Naive thymus-derived CD8-positive, alpha-beta T cell (primary cell): ENCODE measurements around the gene SOCS7. TPM values are rescaled to one million over a fixed set of nuclear protein-coding genes. Genes with fewer than 3 reads are reported as not detected.

Source experiments
- ATAC-seq, 2 donors: fragments of 150-1000 bp; cut with Tn5 transposase in 1 of 2; sonication (Bioruptor Pico), chemical (Tn5 transposase) in 1 of 2; 1 replicate in 1 of 2; 2 replicates in 1 of 2; pipeline ENCODE4 v1.10.0; 2021; ENCODE audit warnings: mild to moderate bottlenecking in 2 of 2, moderate library complexity in 2 of 2
- POLR2A ChIA-PET: fragments of 350-600 bp; sonication (Branson Sonifier 250); formaldehyde crosslinking; loops from one replicate; lab custom pipeline; 2021; ENCODE audit warnings: antibody characterized with exemption; lab: Charles Lee
- DNase-seq, 10 donors: peaks; one replicate each; pipeline versions ENCODE4 v3.0.0 to v3.0.0-alpha.2; 2020 to 2022
- H3K27ac Mint-ChIP-seq, 10 donors: one replicate each; pipeline ENCODE4 v1.8.0; 2020 to 2022; ENCODE audit warnings: mild to moderate bottlenecking in 10 of 10, mixed read lengths in 10 of 10, moderate library complexity in 4 of 10, inconsistent platforms in 1 of 10
- H3K27me3 Mint-ChIP-seq, 5 donors: one replicate each; pipeline ENCODE4 v1.8.0; 2021 to 2022; ENCODE audit warnings: mixed read lengths in 5 of 5
- H3K36me3 Mint-ChIP-seq, 3 donors: one replicate each; pipeline ENCODE4 v1.8.0; 2020 to 2022; ENCODE audit warnings: mixed read lengths in 3 of 3, mild to moderate bottlenecking in 2 of 3, inconsistent platforms in 1 of 3
- H3K4me1 Mint-ChIP-seq, 4 donors: one replicate each; pipeline ENCODE4 v1.8.0; 2021 to 2022; ENCODE audit warnings: mixed read lengths in 4 of 4
- H3K4me3 Mint-ChIP-seq, 10 donors: one replicate each; pipeline ENCODE4 v1.8.0; 2020 to 2022; ENCODE audit warnings: mild to moderate bottlenecking in 10 of 10, mixed read lengths in 10 of 10, moderate library complexity in 6 of 10, inconsistent platforms in 1 of 10
- H3K9me3 Mint-ChIP-seq, 9 donors: one replicate each; pipeline ENCODE4 v1.8.0; 2020 to 2022; ENCODE audit warnings: mixed read lengths in 9 of 9, mild to moderate bottlenecking in 3 of 9, inconsistent platforms in 1 of 9, moderate library complexity in 1 of 9
- polyA plus RNA-seq, 3 donors: library from polyadenylated mRNA; unstranded; fragments of 300-500 nt; fragmentation: Illumina TruSeq; gene quantifications; one replicate each; pipeline ENCODE4 v1.2.3, GENCODE V29; 2021
- total RNA-seq, 8 experiments: library from RNA in 2 of 8; stranded (reverse) in 2 of 8; gene quantifications; one replicate each; pipeline ENCODE4 v1.2.3 and lab custom pipeline; 2021 to 2026

Gene SOCS7
- total and polyA plus RNA-seq, 5 experiments from 2014 or later, result 0.66 to 21.7 (median 1.2) TPM

DNA sequence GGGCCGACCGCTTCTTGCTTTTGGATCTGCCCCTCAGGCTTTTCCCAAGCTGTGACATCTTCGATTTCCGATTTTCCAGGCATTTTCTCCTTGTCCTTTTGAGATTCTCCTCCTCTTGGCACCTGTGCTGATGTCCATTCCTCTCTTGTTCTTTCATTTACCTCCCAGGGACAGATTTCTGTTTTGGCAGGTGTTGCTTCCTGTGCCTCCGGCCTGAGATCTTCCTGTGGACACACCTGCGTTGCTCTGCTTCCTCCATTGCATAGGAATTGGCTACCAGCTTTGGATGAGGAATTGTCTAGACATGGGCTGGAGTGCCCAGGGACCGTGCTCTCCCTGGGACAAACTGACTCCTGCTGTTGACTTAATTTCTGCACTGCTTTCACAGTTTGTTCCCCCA is 23.0 kb upstream of the SOCS7 start:
- DNase-seq (no peak), ATAC-seq (no peak)
- no peaks in the 10 kb centered on the region for H3K9me3 Mint-ChIP-seq
- no peak overlapping the region for H3K4me3 Mint-ChIP-seq
- POLR2A ChIA-PET, result no interaction called here
- H3K27ac Mint-ChIP-seq, result peak overlapping the region in 1 of 10 donors; percentile 84
- peaks cover 0 to 3% (median 0%) of the 10 kb centered on the region in 3 donors for H3K36me3 Mint-ChIP-seq
- peaks cover 11 to 24% (median 16%) of the 10 kb centered on the region in 4 donors for H3K4me1 Mint-ChIP-seq
- peaks cover 0 to 9% (median 4%) of the 10 kb centered on the region in 5 donors for H3K27me3 Mint-ChIP-seq

DNA sequence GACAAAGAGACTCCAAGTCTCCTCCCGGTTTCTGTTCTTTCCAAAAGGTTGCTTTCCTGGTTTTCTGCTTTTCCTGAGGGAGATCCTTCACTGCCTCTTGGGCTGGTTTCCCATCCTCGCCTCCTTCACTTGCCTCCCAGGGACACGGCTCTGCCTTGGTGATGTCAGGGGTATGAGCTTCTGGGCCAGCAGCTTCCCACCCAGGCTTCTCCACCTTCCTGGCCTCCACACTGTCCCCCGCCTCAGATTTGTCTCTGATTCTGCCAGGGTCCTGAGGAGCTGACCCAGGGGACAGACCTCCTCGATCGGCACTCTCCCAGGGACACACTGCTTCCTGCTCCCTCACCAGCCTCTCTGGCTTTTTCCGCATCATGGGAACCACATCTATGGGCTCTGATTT is 22.4 kb upstream of the SOCS7 start:
- H3K36me3 Mint-ChIP-seq, result no peaks in the 10 kb centered on the region
- no peaks in the 10 kb centered on the region for H3K9me3 Mint-ChIP-seq
- peak overlapping the region in 3 of 10 donors; percentile 37 to 67 (median 39) for H3K27ac Mint-ChIP-seq
- H3K27me3 Mint-ChIP-seq, result peaks cover 0 to 14% (median 10%) of the 10 kb centered on the region in 5 donors
- no peak for ATAC-seq
- POLR2A ChIA-PET, result no interaction called here
- H3K4me1 Mint-ChIP-seq, result peaks cover 11 to 24% (median 16%) of the 10 kb centered on the region in 4 donors
- DNase-seq, result no peak
- no peak overlapping the region for H3K4me3 Mint-ChIP-seq

DNA sequence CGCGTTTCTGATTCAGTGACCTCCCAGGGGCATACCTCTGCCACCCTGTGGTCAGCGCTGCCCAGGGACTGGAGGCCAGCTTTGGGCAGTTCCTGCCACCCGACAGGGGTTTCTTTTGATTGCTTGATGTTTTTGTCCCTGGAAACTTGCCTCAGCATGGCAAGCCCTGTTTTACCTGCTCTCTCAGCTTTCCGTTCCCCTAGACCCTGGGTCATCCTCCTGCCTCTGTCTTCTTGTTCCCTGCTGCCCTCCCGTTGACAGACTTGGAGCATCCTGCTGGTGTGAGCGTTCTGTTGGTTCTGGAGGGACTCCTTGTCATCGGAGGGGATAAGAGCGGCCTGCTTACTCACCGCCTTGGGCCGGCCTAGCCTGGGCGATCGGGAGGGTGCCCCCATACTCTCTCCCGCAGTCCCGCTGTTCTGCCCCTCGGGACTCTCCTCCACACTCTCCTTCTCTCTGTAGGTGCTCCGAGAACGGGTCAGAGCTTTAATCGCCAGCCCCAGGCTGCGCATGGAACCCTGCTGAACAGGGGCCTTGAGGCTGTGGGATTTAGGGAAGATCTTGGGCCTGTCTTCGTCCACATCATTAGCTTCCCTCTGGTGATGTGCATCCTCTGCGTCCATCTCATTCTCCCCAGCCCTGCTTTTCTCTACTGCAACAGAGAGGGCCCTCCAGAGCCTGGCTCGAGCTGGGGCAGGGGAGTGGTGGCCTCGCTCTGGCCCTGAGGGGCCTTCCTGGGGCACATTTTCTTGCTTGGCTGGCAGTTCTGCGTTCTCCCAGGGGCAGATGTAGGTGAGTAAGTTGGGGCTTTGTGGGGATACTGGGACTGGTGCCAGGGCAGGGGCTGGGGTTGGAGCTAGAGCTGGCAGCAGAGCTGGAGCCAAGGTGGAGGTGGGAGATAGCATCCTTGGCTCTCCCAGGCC is 21.6 kb upstream of the SOCS7 start:
- Mint-ChIP-seq H3K4me3 (no peak overlapping the region), H3K27ac (peak overlapping the region in 2 of 10 donors; percentile 39 to 79), H3K27me3 (peaks cover 0 to 18% (median 16%) of the 10 kb centered on the region in 5 donors), H3K36me3 (no peaks in the 10 kb centered on the region), H3K9me3 (no peaks in the 10 kb centered on the region), H3K4me1 (peaks cover 11 to 20% (median 15%) of the 10 kb centered on the region in 4 donors)
- POLR2A ChIA-PET, result no interaction called here
- DNase-seq (no peak), ATAC-seq (no peak)

DNA sequence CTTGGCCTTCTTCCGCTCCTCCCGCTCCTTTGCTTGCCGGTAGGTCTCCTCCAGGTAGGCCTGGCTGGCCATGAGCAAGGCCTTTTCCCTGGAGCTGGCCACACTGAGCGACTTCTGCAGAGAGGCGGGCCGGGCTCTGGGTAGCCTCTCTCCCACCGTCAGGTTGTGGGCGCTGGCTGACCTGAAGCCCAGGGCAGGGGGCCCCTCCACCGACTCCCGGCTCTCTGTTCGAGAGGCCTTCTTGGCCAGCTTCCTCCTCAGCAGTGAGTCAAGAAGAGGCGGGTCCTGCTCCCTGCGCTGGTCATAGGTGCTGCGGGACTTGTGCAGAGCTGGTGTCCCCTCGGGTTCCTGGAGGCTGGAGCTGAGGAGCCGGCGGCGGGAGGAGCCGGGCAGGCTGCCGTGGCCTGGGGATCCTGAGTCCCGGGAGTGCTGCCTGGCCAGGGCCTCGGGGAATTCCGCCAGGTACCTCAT is 20.7 kb upstream of the SOCS7 start:
- Mint-ChIP-seq H3K27me3 (peaks cover 0 to 18% (median 16%) of the 10 kb centered on the region in 5 donors), H3K9me3 (no peaks in the 10 kb centered on the region), H3K36me3 (no peaks in the 10 kb centered on the region), H3K4me1 (peaks cover 7 to 12% (median 10%) of the 10 kb centered on the region in 4 donors), H3K27ac (no peak overlapping the region), H3K4me3 (no peak overlapping the region)
- POLR2A ChIA-PET, result no interaction called here
- ATAC-seq, result no peak
- DNase-seq, result no peak

DNA sequence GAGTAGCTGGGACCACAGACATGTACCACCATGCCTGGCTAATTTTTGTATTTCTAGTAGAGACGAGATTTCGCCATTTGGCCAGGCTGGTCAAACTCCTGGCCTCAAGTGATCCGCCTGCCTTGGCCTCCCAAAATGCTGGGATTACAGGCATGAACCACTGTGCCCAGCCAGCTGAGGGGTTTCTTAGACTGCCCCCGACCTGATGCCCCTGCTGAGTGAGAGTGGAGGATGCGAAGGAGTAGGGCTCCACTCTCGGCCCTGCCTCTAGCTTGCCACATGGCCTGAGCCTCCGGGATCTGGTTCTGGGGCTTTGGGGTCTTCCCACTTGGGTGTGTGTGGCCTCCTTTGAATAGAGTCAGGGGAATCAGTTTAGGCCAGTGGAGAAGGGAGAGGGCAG is 18.9 kb upstream of the SOCS7 start:
- peaks cover 0 to 7% (median under 1%) of the 10 kb centered on the region in 4 donors for H3K4me1 Mint-ChIP-seq
- no peak overlapping the region for H3K27ac Mint-ChIP-seq
- no peaks in the 10 kb centered on the region for H3K36me3 Mint-ChIP-seq
- H3K27me3 Mint-ChIP-seq, result peaks cover 0 to 22% (median 17%) of the 10 kb centered on the region in 5 donors
- no peaks in the 10 kb centered on the region for H3K9me3 Mint-ChIP-seq
- POLR2A ChIA-PET, result no interaction called here
- H3K4me3 Mint-ChIP-seq, result no peak overlapping the region
- DNase-seq, result no peak
- no peak for ATAC-seq

DNA sequence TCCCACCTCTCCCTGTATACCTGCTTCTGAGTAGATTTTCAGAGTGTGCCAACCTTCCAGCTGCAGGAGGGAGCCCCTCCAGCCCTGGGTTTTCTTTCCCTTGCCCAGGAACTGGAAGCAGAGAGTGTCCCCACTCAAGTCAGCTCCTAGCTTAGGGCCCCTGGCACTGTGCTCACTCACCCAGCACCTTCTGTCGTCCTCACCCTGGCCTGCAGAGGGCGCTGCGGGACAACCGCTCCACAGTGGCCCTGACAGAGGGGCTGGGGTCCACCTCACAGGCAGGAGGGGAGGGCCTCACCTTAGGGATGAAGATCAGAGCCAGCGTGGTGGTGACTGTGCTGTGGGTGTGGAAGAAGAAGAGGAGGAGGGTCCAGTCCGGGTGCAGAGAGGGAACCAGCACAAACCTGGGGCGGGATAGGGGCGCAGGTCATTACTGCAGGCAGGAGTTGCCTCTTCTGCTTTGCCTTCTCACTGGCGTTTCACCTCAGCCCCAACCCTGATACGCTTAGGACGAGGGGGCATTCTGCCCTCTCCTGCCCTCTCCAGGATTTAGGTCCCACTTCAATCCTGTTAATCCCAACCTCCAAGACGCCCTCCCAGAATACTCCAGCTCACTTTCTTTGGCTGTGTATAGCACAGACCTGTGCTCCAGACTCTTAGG is 17.9 kb upstream of the SOCS7 start:
- peak in 5 of 10 donors; percentile 19 to 39 (median 30) for DNase-seq
- H3K9me3 Mint-ChIP-seq, result no peaks in the 10 kb centered on the region
- peak overlapping the region in 1 of 10 donors; percentile 33 for H3K27ac Mint-ChIP-seq

DNA sequence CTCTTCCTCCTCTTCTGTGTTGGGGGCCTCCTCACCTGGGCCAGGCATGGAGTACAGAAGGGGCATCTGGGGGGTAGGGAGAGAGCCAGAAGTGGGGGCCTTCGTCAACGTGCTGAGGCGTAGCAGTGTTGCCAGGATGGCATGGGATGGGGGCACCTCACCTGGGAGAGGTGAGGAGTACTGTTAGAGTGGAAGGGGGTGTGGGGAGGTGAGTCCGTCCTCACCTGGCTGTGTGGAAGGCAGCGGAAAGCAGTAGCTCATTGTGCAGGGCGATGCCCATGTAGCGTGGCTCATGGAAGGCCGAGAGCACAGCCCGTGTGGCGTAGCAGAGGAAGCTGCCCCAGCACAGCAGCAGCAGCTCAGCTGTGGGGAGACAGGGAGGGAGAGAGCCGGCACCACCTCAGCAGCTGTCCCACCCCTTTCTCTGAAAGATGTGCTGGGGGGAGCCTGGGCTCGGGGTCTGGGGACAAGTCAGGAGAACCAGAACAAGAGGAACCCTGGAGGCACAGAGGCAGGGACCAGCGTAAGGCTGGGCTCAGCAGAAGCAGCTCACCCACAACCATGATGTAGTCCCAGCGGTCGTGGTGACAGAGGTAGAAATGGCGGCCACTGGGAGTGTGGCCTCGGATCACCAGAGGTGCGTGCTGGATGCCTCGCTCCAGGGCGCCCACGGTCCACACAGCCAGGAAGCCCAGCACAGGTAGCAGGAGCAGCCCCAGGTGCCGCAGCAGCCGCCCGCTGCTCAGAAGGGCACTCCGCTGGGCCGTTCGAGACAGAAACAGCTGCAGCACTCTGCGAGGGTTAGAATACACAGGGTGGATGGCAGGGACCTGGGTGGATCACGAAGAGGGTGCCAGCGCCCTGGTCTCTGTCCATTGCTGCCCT is 16.9 kb upstream of the SOCS7 start:
- no peak overlapping the region for H3K4me3 Mint-ChIP-seq
- no peaks in the 10 kb centered on the region for H3K9me3 Mint-ChIP-seq
- ATAC-seq, result no peak
- H3K27ac Mint-ChIP-seq, result peak overlapping the region in 1 of 10 donors; percentile 33
- H3K27me3 Mint-ChIP-seq, result peaks cover 0 to 22% (median 16%) of the 10 kb centered on the region in 5 donors
- peaks cover 0 to 5% (median 0%) of the 10 kb centered on the region in 4 donors for H3K4me1 Mint-ChIP-seq
- no peak for DNase-seq
- H3K36me3 Mint-ChIP-seq, result no peaks in the 10 kb centered on the region
- POLR2A ChIA-PET, result no interaction called here

More for the DNA sequence above, 17.9 kb upstream of the SOCS7 start:
- H3K27me3 Mint-ChIP-seq, result peaks cover 0 to 22% (median 17%) of the 10 kb centered on the region in 5 donors
- H3K4me1 Mint-ChIP-seq, result peaks cover 0 to 7% (median 0%) of the 10 kb centered on the region in 4 donors
- POLR2A ChIA-PET, result no interaction called here
- H3K36me3 Mint-ChIP-seq, result no peaks in the 10 kb centered on the region
- no peak overlapping the region for H3K4me3 Mint-ChIP-seq
- ATAC-seq, result peak in 1 of 2 donors; percentile 22

DNA sequence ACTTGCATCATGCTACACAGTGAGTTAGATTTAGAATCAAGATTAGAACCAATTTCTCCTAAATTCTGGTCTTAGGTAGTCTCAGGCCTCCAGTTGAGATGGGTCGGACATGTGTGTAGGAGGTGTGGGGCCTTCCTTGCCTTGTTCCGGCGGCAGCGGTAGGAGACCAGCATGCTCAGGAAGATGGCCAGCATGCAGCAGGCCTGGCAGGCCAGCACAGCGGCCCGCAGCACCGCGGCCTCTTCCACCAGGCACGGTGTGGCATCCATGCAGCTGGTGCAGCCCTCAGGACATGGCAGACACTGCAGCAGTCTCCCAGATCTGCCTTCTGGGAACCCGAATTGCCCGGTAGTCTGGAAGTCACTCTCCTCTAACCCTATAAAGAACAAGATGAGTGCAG is 14.8 kb upstream of the SOCS7 start:
- no peak overlapping the region for H3K4me3 Mint-ChIP-seq
- H3K27me3 Mint-ChIP-seq, result peaks cover 0 to 18% (median 14%) of the 10 kb centered on the region in 5 donors
- POLR2A ChIA-PET, result no interaction called here
- no peak overlapping the region for H3K27ac Mint-ChIP-seq
- no peak for ATAC-seq
- no peak for DNase-seq
- H3K9me3 Mint-ChIP-seq, result no peaks in the 10 kb centered on the region
- H3K36me3 Mint-ChIP-seq, result no peaks in the 10 kb centered on the region
- peaks cover 0 to 2% (median 0%) of the 10 kb centered on the region in 4 donors for H3K4me1 Mint-ChIP-seq

DNA sequence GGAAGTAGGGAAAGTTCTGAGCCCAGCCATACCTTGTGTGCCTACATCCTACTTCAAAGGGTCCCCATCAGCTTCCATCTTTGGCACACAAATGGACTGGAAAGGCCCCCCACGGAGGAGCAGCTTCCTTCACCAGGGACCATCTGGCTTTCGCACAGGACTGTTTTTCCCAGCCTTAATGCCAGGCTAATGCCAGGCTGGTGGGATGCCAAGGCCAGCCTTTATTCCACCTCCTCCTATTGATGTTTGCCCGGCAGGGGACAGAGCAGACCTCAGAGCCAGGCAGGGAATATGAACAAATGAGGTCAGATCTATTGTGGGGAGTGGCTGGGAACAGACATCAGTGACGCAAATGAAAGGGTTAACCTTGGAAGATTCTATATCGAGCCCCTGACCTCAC is 13.6 kb upstream of the SOCS7 start:
- Mint-ChIP-seq H3K4me3 (no peak overlapping the region), H3K4me1 (peaks cover 0 to 2% (median 0%) of the 10 kb centered on the region in 4 donors), H3K36me3 (no peaks in the 10 kb centered on the region), H3K9me3 (no peaks in the 10 kb centered on the region), H3K27ac (no peak overlapping the region), H3K27me3 (peaks cover 0 to 17% (median 16%) of the 10 kb centered on the region in 5 donors)
- no peak for ATAC-seq
- POLR2A ChIA-PET, result no interaction called here
- no peak for DNase-seq

DNA sequence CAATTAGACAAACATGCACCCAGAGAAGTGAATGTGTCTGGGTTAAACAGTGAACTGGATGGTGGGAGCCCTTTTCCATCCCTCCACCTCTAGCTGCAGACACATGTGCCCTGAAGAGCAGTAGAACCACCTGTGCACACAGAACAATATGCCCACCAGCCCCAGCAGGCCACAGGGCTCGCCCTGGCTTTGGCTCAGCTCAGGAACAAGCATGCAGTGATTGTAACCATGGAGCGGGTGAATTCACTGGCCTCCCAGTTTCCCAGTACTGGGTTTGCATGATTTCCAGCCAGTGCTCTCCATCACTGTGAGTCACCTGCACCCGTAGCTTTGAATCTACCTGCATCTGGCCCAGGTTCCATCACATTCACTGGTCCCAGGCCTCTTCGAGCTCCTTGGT is 13.1 kb upstream of the SOCS7 start:
- ATAC-seq (no peak), DNase-seq (no peak)
- POLR2A ChIA-PET, result no interaction called here
- peaks cover 0 to 16% (median 14%) of the 10 kb centered on the region in 5 donors for H3K27me3 Mint-ChIP-seq
- H3K27ac Mint-ChIP-seq, result peak overlapping the region in 1 of 10 donors; percentile 10
- no peak overlapping the region for H3K4me3 Mint-ChIP-seq
- no peaks in the 10 kb centered on the region for H3K9me3 Mint-ChIP-seq
- H3K4me1 Mint-ChIP-seq, result peaks cover 0 to 2% (median 0%) of the 10 kb centered on the region in 4 donors
- no peaks in the 10 kb centered on the region for H3K36me3 Mint-ChIP-seq

DNA sequence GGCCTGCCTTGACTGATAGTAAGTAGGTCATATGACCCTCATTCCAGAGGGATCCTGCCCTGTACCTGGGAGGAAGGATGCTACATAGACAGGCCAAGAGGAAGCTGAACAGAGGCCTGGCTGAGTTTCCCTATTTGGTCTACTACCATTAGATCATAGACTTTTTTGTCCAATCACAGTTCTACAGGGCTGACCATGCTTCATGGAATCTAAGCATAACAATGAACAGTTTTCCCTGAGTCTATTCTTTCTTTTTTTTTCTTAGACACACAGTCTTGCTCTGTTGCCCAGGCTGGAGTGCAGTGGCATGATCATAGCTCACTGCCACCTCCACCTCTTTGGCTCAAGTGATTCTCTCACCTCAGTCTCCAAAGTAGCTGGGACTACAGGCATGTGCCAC is 11.8 kb upstream of the SOCS7 start:
- Mint-ChIP-seq H3K36me3 (no peaks in the 10 kb centered on the region), H3K4me3 (no peak overlapping the region), H3K9me3 (no peaks in the 10 kb centered on the region), H3K27ac (no peak overlapping the region), H3K27me3 (peaks cover 0 to 14% (median 6%) of the 10 kb centered on the region in 5 donors), H3K4me1 (peaks cover 0 to 2% (median 0%) of the 10 kb centered on the region in 4 donors)
- no peak for DNase-seq
- ATAC-seq, result no peak
- POLR2A ChIA-PET, result no interaction called here
